ENCODE data around the gene TRPM2.

Gene TRPM2

GRCh38 chr21:44441581-44442265, 88.3 kb downstream of the TRPM2 start:
- Histone ChIP-seq H3K27ac (no peak overlapping the region), H3K4me2 (ENCODE audit: low read length) (no peak overlapping the region), H3K79me2 (no peaks in the 10 kb centered on the region), H3K27me3 (ENCODE audit: control insufficient read depth, insufficient read depth, low read length) (no peaks in the 10 kb centered on the region), H3K9ac (no peak overlapping the region), H3K36me3 (ENCODE audit: control insufficient read depth, insufficient read depth, low read length) (no peaks in the 10 kb centered on the region), H2AFZ (no peak overlapping the region), H3K4me1 (no peaks in the 10 kb centered on the region), H3K4me3 (ENCODE audit: low read depth, low read length) (no peak overlapping the region), H3K9me3 (ENCODE audit: control insufficient read depth, low read length) (no peaks in the 10 kb centered on the region)
- TF ChIP-seq CTCF (IDR thresholded peaks at IDR 0.05) = no peak

GRCh38 chr21:44442266-44443125, 89.1 kb downstream of the TRPM2 start:
- no peaks in the 10 kb centered on the region for H3K36me3 ChIP-seq (ENCODE audit: control insufficient read depth, insufficient read depth, low read length)
- no peak overlapping the region for H3K27ac ChIP-seq
- TF ChIP-seq CTCF (IDR thresholded peaks at IDR 0.05) = no peak

GRCh38 chr21:44443291-44443890, 90.0 kb downstream of the TRPM2 start:
- no peaks in the 10 kb centered on the region for H3K79me2 ChIP-seq
- H3K9ac ChIP-seq = no peak overlapping the region
- no peak overlapping the region for H3K27ac ChIP-seq
- no peaks in the 10 kb centered on the region for H3K4me1 ChIP-seq
- TF ChIP-seq CTCF (IDR thresholded peaks at IDR 0.05) = no peak
- H3K36me3 ChIP-seq (ENCODE audit: control insufficient read depth, insufficient read depth, low read length) = no peaks in the 10 kb centered on the region
- no peaks in the 10 kb centered on the region for H3K9me3 ChIP-seq (ENCODE audit: control insufficient read depth, low read length)
- no peak overlapping the region for H3K4me3 ChIP-seq (ENCODE audit: low read depth, low read length)
- no peaks in the 10 kb centered on the region for H3K27me3 ChIP-seq (ENCODE audit: control insufficient read depth, insufficient read depth, low read length)
- no peak overlapping the region for H3K4me2 ChIP-seq (ENCODE audit: low read length)
- no peak overlapping the region for H2AFZ ChIP-seq

More at GRCh38 chr21:44442266-44443125, 89.1 kb downstream of the TRPM2 start:
- Histone ChIP-seq H3K4me2 (ENCODE audit: low read length) (no peak overlapping the region), H3K9me3 (ENCODE audit: control insufficient read depth, low read length) (no peaks in the 10 kb centered on the region), H3K27me3 (ENCODE audit: control insufficient read depth, insufficient read depth, low read length) (no peaks in the 10 kb centered on the region), H3K4me1 (no peaks in the 10 kb centered on the region), H3K4me3 (ENCODE audit: low read depth, low read length) (no peak overlapping the region), H3K79me2 (no peaks in the 10 kb centered on the region), H2AFZ (no peak overlapping the region), H3K9ac (no peak overlapping the region)

- H3K4me1 ChIP-seq = no peaks in the 10 kb centered on the region
- TF ChIP-seq CTCF (IDR thresholded peaks at IDR 0.05) = no peak
- no peak overlapping the region for H3K27ac ChIP-seq
- no peak overlapping the region for H3K4me3 ChIP-seq (ENCODE audit: low read depth, low read length)
- no peaks in the 10 kb centered on the region for H3K36me3 ChIP-seq (ENCODE audit: control insufficient read depth, insufficient read depth, low read length)
- H2AFZ ChIP-seq = no peak overlapping the region
- H3K9me3 ChIP-seq (ENCODE audit: control insufficient read depth, low read length) = no peaks in the 10 kb centered on the region
- H3K4me2 ChIP-seq (ENCODE audit: low read length) = no peak overlapping the region
- no peaks in the 10 kb centered on the region for H3K27me3 ChIP-seq (ENCODE audit: control insufficient read depth, insufficient read depth, low read length)
- no peak overlapping the region for H3K9ac ChIP-seq
- H3K79me2 ChIP-seq = no peaks in the 10 kb centered on the region
Observed at GRCh38 chr21:44443891-44444285, 90.5 kb downstream of the TRPM2 start.
